HepG2 (cell line): ENCODE data around the gene TM9SF4.

Experiments
- CREB1 ChIP-seq, 2 experiments: fragments of 450-650 bp in 1 of 2; IDR thresholded peaks; 2 replicates each; pipeline ENCODE4 v1.6.1; 2016 to 2017; ENCODE audit warnings: control low read depth in 1 of 2, mild to moderate bottlenecking in 1 of 2, missing compliant biosample characterization in 1 of 2, missing genetic modification characterization in 1 of 2
- CTCF ChIP-seq: sonication (generic); formaldehyde crosslinking; IDR thresholded peaks from 2 replicates; pipeline ENCODE4 v1.5.0; 2020; ENCODE audit warnings: mild to moderate bottlenecking, missing genetic modification reagents, moderate library complexity
- EP300 ChIP-seq, 3 experiments: sonication (generic) in 1 of 3; formaldehyde crosslinking in 1 of 3; IDR thresholded peaks; 2 replicates each; pipeline versions ENCODE4 v1.5.1 to v1.6.1; 2011 to 2020; ENCODE audit warnings: low read depth in 2 of 3, low read length in 2 of 3, borderline replicate concordance in 1 of 3, improper control_type of control experiment in 1 of 3, mild to moderate bottlenecking in 1 of 3, missing genetic modification reagents in 1 of 3, moderate library complexity in 1 of 3
- EZH2 ChIP-seq: conservative IDR thresholded peaks from 2 replicates; pipeline ENCODE4 v1.6.1; 2012; ENCODE audit warnings: mild to moderate bottlenecking, low read depth, low read length, moderate library complexity
- MED13 ChIP-seq: sonication (generic); formaldehyde crosslinking; IDR thresholded peaks from 2 replicates; pipeline ENCODE4 v1.5.0; 2020; ENCODE audit warnings: missing genetic modification reagents
- MYC ChIP-seq: sonication (generic); formaldehyde crosslinking; IDR thresholded peaks from 2 replicates; pipeline ENCODE4 v1.9.0; 2021; ENCODE audit warnings: missing genetic modification reagents, borderline replicate concordance
- SCMH1 ChIP-seq: sonication (generic); formaldehyde crosslinking; IDR thresholded peaks from 2 replicates; pipeline ENCODE4 v1.9.0; 2021; ENCODE audit warnings: missing genetic modification reagents, mild to moderate bottlenecking, borderline replicate concordance
- TARDBP ChIP-seq: sonication (generic); formaldehyde crosslinking; IDR thresholded peaks from 2 replicates; pipeline ENCODE4 v1.8.0; 2022; ENCODE audit warnings: mild to moderate bottlenecking, missing genetic modification reagents
- ZBTB34 ChIP-seq: sonication (generic); formaldehyde crosslinking; IDR thresholded peaks from 2 replicates; pipeline ENCODE4 v1.8.0; 2022; ENCODE audit warnings: mild to moderate bottlenecking, missing genetic modification reagents
- ZBTB42 ChIP-seq: sonication (generic); formaldehyde crosslinking; IDR thresholded peaks from 2 replicates; pipeline ENCODE4 v1.5.0; 2020; ENCODE audit warnings: mild to moderate bottlenecking, missing genetic modification reagents
- ZNF580 ChIP-seq: IDR thresholded peaks from 2 replicates; pipeline ENCODE4 v1.6.1; 2016; ENCODE audit warnings: low read depth, borderline replicate concordance
- TF ChIP-seq, protein P1 (sequence below): sonication (generic); formaldehyde crosslinking; IDR thresholded peaks from 2 replicates; pipeline ENCODE4 v1.4.0; 2020; ENCODE audit warnings: missing genetic modification reagents

DNA sequence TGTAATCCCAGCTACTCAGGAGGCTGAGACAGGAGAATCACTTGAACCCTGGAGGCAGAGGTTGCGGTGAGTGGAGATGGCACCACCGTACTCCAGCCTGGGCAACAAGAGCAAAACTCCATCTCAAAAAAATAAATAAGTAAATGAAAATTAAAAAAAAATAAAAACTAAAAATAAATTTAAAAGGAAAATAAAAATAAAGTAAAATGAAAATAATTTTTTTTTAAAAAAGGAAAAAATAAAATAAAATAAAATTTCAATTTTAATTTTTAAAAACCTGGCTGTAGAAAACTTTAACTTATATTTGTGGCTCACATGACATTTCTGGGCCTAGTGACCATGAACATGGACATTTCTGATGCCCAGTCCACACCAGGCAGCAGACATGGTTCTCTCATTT is 41.3 kb upstream of the TM9SF4 start:
- no peak for TF ChIP-seq EZH2
- no peak for TF ChIP-seq CTCF (CRISPR knock-in tag)
- no peak for TF ChIP-seq MED13 (CRISPR knock-in tag)
- TF ChIP-seq SCMH1 = no peak
- no peak for TF ChIP-seq ZBTB34 (CRISPR knock-in tag)
- no peak for TF ChIP-seq ZNF580 (CRISPR knock-in tag)
- no peak for TF ChIP-seq TARDBP (CRISPR knock-in tag)
- no peak for TF ChIP-seq EP300 (IDR thresholded peaks at IDR 0.05; ENCODE audit: low read depth in 2 of 2, low read length in 2 of 2)
- TF ChIP-seq EP300 (CRISPR knock-in tag; IDR thresholded peaks at IDR 0.05; ENCODE audit: borderline replicate concordance) = no peak
- TF ChIP-seq ZBTB42 (CRISPR knock-in tag) = no peak
- TF ChIP-seq MYC (CRISPR knock-in tag) = no peak
- TF ChIP-seq CREB1 (IDR thresholded peaks at IDR 0.05) = no peak
- TF ChIP-seq CREB1 (CRISPR knock-in tag; IDR thresholded peaks at IDR 0.05) = no peak
- TF ChIP-seq, protein P1, sequence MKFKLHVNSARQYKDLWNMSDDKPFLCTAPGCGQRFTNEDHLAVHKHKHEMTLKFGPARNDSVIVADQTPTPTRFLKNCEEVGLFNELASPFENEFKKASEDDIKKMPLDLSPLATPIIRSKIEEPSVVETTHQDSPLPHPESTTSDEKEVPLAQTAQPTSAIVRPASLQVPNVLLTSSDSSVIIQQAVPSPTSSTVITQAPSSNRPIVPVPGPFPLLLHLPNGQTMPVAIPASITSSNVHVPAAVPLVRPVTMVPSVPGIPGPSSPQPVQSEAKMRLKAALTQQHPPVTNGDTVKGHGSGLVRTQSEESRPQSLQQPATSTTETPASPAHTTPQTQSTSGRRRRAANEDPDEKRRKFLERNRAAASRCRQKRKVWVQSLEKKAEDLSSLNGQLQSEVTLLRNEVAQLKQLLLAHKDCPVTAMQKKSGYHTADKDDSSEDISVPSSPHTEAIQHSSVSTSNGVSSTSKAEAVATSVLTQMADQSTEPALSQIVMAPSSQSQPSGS (CRISPR knock-in tag) = no peak
